HG03108 (cell line): Measurements from ENCODE around the gene SH3RF1.

Source experiments
- ATAC-seq: cut with Tn5 transposase; IDR thresholded peaks from one replicate; pipeline ENCODE4 v1.9.1; 2021; ENCODE audit warnings: moderate library complexity; ENCODE audit not compliant: unreplicated experiment

The SH3RF1 gene

DNA sequence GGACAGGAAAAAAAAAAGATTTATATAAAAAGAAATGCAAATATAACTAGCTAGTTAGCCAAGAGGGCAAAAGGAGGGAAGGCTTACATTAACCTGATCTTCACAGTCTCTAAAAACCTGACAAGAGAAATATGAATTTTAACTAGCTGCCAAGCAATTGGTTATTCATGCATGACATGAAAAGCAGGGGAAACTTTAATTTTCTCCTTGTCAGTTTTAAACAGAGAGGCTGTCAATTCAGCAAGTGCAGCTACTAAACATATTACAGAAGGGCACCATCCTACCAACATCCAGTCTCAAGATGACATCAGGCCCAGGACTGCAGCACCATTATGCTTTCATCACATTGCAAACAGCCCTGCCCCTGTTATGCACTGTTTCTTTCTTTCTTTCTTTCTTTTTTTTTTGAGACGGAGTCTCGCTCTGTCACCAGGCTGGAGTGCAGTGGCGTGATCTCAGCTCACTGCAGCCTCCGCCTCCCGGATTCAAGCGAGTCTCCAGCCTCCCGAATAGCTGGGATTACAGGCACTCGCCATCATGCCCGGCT is 221.8 kb downstream of the SH3RF1 start:
- no peak for ATAC-seq

DNA sequence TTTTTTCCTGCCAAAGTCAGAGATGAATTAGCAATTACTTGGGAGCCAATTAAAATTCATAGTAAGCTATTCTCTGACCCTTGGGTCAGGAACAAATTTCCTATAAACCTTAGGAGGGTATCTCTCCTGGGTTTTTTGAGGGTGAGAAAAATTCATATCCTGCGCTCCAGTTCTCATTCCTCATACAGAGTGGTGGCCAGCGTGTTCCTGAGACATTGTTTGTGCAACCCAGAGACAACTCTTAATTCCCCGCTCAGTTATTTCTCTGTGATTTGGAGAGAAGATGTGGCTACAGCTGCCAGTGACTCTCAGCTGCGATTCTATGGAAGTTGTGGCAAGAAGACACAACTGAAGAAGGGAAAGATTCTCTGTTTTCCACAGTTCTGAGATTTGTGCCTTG is 222.8 kb downstream of the SH3RF1 start:
- ATAC-seq: no peak

DNA sequence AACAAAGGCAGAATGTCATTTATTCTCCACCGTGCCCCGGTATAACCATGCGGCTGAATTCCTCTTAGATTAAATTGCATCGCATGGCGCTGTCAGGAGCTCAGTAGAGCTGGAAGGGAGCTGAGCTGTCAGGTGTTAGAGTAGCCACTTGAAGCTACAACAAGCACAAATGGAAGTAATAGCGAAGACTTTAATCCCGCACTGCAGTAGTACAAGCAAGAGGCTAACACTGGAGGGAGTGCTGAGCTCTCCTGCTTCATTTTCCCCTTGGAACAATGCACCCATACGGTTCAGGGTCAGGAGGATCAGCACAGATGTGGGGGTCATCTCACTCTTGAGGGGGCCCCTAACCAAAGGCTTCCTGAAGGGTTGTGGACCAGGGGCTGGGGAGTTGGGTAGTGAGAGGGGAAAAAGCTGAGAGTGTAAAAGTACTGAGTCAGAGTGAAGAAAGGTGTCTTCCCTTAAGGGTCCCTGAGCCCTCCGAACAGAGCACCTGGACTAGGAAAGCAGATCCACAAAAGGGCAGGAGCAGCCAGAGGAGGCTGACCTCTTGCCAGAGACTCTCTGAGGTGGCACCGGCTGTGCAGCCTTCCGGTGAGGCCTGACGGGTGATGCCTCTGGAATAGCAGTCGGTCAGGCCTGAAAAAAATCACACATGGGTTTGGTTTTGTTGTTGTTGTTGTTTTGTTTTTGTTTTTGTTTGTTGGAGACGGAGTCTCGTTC is 224.7 kb downstream of the SH3RF1 start:
- no peak for ATAC-seq

- ATAC-seq: no peak
These were observed 225.9 kb downstream of the SH3RF1 start for GRCh38 chr4:169044714-169045447.
